AG04450 (cell line): ENCODE results near the gene SDCBP2. TPM values are rescaled to one million over a fixed set of nuclear protein-coding genes. Genes with fewer than 3 reads are reported as not detected.
A peak's percentile ranks its signal among the peaks of the same experiment; 100 is the strongest.

Experiments
- CTCF ChIA-PET: fragments of 300-600, 350-600 bp; formaldehyde crosslinking; extraction: SDS; loops from one replicate; lab custom pipeline; 2022; ENCODE audit warnings: antibody characterized with exemption, inconsistent platforms; lab: Charles Lee
- POLR2A ChIA-PET: fragments of 350-600 bp; formaldehyde crosslinking; extraction: SDS; loops from one replicate; lab custom pipeline; 2021; ENCODE audit warnings: antibody characterized with exemption, inconsistent platforms; lab: Yijun Ruan, JAX
- DNase-seq: peaks from one replicate; pipeline ENCODE4 v3.0.0-alpha.2; 2011; ENCODE audit warnings: low read depth, low spot score
- H3K27ac ChIP-seq: one replicate; pipeline ENCODE4 v1.5.1; 2012; ENCODE audit warnings: low read depth, low read length, control low read depth
- H3K27me3 ChIP-seq: one replicate; pipeline ENCODE4 v1.6.0; 2012; ENCODE audit warnings: low read length; ENCODE audit not compliant: control insufficient read depth, insufficient read depth
- H3K4me3 ChIP-seq: 2 replicates; pipeline ENCODE4 v1.5.1; 2011; ENCODE audit warnings: mild to moderate bottlenecking, low read depth, low read length, control low read depth
- H3K9me3 ChIP-seq: 2 replicates; pipeline ENCODE4 v1.5.1; 2012; ENCODE audit warnings: low read length; ENCODE audit not compliant: control insufficient read depth, insufficient read depth
- polyA plus RNA-seq: library from polyadenylated mRNA; depleted of rRNA; stranded (reverse); fragments of >200 nt; gene quantifications from 2 replicates; pipeline ENCODE4 v1.2.3, GENCODE V29; 2011
- TF ChIP-seq, protein P1 (sequence below): IDR thresholded peaks from 2 replicates; pipeline ENCODE4 v1.5.1; 2011; ENCODE audit warnings: low read depth, low read length, control low read depth, inconsistent platforms

The SDCBP2 gene
- polyA plus RNA-seq, 1 experiment = 2.0 TPM

DNA sequence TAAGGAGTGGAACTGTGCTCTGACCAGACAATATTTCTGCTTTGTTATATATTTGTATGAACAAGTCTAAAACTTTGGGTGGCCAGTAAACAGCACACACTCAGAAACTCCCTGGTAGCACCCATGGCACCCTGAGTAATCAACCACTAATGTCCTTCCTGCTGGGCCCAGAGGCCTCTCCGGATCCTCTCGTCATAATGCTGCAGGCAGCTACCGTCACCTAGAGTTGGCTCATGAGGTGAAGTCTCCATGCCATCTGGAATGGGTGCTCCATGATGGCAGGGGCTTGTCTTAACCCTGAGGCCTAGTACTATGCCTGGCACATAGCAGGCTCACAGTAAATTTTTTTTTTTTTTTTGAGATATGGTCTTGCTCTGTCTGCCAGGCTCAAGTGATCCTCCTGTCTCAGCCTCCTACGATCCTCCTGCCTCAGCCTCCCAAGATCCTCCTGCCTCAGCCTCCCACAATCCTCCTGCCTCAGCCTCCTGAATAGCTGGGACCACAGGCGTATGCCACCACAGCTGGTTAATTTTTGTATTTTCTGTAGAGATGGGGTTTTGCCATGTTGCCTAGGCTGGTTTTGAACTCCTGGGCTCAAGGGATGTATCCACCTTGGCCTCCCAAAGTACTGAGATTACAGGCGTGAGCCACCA lies 3.0 kb upstream of the SDCBP2 start:
- ChIA-PET POLR2A (no interaction called here), CTCF (interaction anchor here (1.1 kb wide), 1 partner anchor 18 kb away, joined by 3 read pairs; no protein-coding TSS in a partner anchor)
- no peak overlapping the region for H3K4me3 ChIP-seq
- TF ChIP-seq, protein P1, sequence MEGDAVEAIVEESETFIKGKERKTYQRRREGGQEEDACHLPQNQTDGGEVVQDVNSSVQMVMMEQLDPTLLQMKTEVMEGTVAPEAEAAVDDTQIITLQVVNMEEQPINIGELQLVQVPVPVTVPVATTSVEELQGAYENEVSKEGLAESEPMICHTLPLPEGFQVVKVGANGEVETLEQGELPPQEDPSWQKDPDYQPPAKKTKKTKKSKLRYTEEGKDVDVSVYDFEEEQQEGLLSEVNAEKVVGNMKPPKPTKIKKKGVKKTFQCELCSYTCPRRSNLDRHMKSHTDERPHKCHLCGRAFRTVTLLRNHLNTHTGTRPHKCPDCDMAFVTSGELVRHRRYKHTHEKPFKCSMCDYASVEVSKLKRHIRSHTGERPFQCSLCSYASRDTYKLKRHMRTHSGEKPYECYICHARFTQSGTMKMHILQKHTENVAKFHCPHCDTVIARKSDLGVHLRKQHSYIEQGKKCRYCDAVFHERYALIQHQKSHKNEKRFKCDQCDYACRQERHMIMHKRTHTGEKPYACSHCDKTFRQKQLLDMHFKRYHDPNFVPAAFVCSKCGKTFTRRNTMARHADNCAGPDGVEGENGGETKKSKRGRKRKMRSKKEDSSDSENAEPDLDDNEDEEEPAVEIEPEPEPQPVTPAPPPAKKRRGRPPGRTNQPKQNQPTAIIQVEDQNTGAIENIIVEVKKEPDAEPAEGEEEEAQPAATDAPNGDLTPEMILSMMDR = no peak
- DNase-seq = no peak
- H3K9me3 ChIP-seq = no peaks in the 10 kb centered on the region
- no peaks in the 10 kb centered on the region for H3K27me3 ChIP-seq
- H3K27ac ChIP-seq = no peak overlapping the region

DNA sequence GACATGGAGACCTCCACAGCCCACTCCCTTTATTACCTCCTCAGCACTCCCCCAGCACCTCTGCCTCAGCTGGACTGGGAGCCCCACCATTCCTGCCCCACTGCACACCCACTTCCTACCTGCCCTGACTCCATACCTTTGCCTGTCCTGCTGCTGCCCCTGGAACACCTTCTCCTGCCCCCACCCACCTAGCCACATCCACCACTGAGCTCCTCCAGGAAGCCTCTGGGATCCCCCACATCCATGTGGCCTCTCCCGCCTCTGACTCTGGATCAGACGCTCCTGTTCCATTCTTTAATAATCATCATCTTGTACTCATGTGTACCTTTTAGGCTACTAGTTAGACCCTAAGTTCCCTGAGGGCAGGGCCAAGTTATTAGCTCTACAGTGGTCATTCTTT lies 2.2 kb upstream of the SDCBP2 start:
- CTCF ChIA-PET = no interaction called here
- H3K4me3 ChIP-seq = no peak overlapping the region
- no peaks in the 10 kb centered on the region for H3K27me3 ChIP-seq
- POLR2A ChIA-PET = no interaction called here
- H3K9me3 ChIP-seq = no peaks in the 10 kb centered on the region
- TF ChIP-seq, protein P1 = no peak
- no peak for DNase-seq
- no peak overlapping the region for H3K27ac ChIP-seq

DNA sequence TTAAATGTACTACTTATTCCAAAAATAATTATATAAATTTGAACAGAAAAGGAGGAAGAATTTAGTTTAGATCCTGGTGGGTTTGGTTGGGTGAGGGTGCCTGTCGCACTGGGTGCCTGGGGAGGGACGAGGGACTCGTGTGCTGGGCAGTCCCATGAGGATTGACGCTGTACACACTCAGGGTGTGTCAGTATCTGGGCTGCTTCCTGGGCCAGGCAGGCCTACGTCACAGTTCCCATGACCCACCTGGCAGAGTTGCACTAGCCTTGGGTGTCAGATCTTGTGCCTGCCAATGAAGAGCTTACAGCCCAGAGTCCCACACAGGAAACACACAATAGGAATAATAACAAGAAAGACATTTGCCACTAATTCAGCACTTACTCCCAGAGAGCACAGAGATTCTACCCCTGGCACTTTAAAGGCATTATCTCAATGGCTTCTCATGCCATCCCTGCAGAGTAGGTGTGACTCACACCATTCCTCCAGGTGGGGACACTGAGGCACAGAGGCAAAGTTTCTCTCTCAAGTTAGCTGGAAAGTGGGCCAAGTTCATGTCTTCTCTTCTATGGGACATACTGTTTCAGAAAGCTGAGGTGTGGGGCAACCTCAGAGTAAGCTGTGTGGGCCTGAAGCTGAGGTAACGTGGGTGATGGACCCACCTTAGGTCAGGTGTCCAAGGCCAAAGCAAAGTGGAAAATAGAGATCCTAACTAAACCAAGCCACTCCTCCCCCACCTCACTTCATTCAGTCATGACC lies 1.3 kb upstream of the SDCBP2 start:
- CTCF ChIA-PET = interaction anchor here (0.6 kb wide), 1 partner anchor 19 kb away, joined by 4 read pairs; no protein-coding TSS in a partner anchor
- H3K27ac ChIP-seq = no peak overlapping the region
- H3K4me3 ChIP-seq = no peak overlapping the region
- TF ChIP-seq, protein P1 = no peak
- no peak for DNase-seq
- POLR2A ChIA-PET = no interaction called here
- H3K27me3 ChIP-seq = no peaks in the 10 kb centered on the region
- no peaks in the 10 kb centered on the region for H3K9me3 ChIP-seq

DNA sequence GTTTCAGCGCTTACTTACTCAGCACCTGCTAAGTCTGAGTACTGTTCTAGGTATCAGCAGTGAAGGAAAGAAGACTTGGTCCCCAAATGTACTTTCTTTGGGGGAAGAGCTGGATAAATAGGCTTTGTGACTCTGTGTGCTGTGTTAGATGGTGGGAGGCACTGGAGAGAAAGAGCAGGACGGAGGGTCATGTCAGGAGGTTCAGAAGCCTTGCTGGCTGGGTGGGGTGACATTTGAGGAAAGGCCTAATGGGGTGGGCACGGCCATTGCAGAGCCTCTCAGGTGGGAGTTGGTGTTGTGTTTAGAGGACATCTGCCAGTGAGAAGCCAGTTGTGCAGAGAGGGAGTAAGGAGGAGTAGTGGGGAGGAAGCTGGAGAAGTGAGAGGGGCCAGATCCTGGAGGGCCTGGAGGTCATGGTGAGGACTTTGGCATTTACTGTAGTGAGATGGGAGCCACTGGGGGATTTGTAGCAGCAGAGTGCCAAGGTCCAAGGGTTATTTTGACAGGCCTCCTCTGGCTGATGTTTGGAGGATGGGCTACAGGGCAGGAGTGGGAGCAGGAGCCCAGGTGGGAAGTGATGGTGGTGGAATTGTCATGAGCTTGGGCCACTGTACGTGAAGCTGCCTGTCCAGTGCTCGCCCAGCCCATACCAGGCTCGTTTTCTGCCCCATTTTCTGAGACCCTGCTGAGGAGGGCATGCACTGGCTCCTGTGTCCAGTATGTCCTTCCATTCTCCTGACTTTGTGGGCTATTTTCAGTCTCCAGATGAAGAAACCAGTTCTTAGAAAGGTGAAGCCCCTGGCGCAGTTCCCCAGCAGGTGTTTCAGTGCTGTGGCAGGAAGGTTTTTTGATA lies 886 bp downstream of the SDCBP2 start:
- ChIA-PET POLR2A (no interaction called here), CTCF (interaction anchor here (1.5 to 1.8 kb wide), 2 partner anchors 15 to 138 kb away, joined by 4 to 5 read pairs; partner anchors contain the start of gene NSFL1C)
- Histone ChIP-seq H3K4me3 (no peak overlapping the region), H3K27me3 (no peaks in the 10 kb centered on the region), H3K27ac (peak overlapping the region; percentile 21), H3K9me3 (no peaks in the 10 kb centered on the region)
- TF ChIP-seq, protein P1 = no peak
- no peak for DNase-seq
